Esophagus muscularis mucosa (tissue), 4 donors: ENCODE measurements around the gene CCDC89. TPM values are rescaled to one million over a fixed set of nuclear protein-coding genes. Genes with fewer than 3 reads are reported as not detected.

ENCODE experiments used
- DNase-seq: peaks from one replicate; pipeline ENCODE4 v3.0.0-alpha.2; 2017; ENCODE audit errors: extremely low spot score
- H3K27ac ChIP-seq, 4 donors: fragments of 200-600 bp; sonication (generic); replicated peaks in 1 of 4; 1 replicate in 3 of 4; 2 replicates in 1 of 4; pipeline ENCODE4 v1.5.1; 2016 to 2019; ENCODE audit warnings: mild to moderate bottlenecking in 1 of 4
- H3K27me3 ChIP-seq, 4 donors: fragments of 200-600 bp; sonication (generic); one replicate each; pipeline versions ENCODE4 v1.5.1 to v1.6.0; 2016 to 2019
- H3K36me3 ChIP-seq, 4 donors: fragments of 200-600 bp; sonication (generic); one replicate each; pipeline ENCODE4 v1.5.1; 2016 to 2019
- H3K4me1 ChIP-seq, 4 donors: fragments of 200-600 bp; sonication (generic); one replicate each; pipeline ENCODE4 v1.5.1; 2016 to 2019
- H3K4me3 ChIP-seq, 4 donors: fragments of 200-600 bp; sonication (generic); 1 replicate in 2 of 4; 2 replicates in 2 of 4; pipeline ENCODE4 v1.5.1; 2016 to 2019; ENCODE audit warnings: mild to moderate bottlenecking in 4 of 4, moderate library complexity in 1 of 4
- H3K9me3 ChIP-seq, 4 donors: fragments of 200-600 bp; sonication (generic); 1 replicate in 3 of 4; 2 replicates in 1 of 4; pipeline ENCODE4 v1.5.1; 2016 to 2019
- CTCF ChIP-seq, 3 experiments: fragments of 200-600 bp in 2 of 3; fragments of 450-650 bp in 1 of 3; sonication (generic) in 2 of 3; IDR thresholded peaks; one replicate each; pipeline ENCODE4 v1.5.1; 2017 to 2019; ENCODE audit warnings: antibody characterized with exemption in 3 of 3, mild to moderate bottlenecking in 2 of 3, moderate library complexity in 1 of 3
- EP300 ChIP-seq: sonication (generic); formaldehyde crosslinking; IDR thresholded peaks from one replicate; pipeline ENCODE4 v1.6.1; 2017; ENCODE audit warnings: antibody characterized with exemption
- POLR2A ChIP-seq: fragments of 450-650 bp; IDR thresholded peaks from one replicate; pipeline ENCODE4 v1.6.1; 2017; ENCODE audit warnings: antibody characterized with exemption, moderate library complexity, mild to moderate bottlenecking, low read depth
- POLR2AphosphoS5 ChIP-seq, 2 donors: sonication (generic); formaldehyde crosslinking; IDR thresholded peaks; one replicate each; pipeline ENCODE4 v1.6.1; 2017; ENCODE audit warnings: antibody characterized with exemption in 2 of 2
- WGBS: methylation state at CpG from one replicate; pipeline ENCODE4 v1.1.5; 2018; 5-methylcytosine and 5-hydroxymethylcytosine counted together
- intact Hi-C: fragments of 100-400 bp; cut with DNase I; formaldehyde crosslinking; loops from one replicate; pipeline ENCODE4 v1.15.1; 2023
- total RNA-seq, 4 donors: library from RNA; depleted of rRNA; stranded (reverse); fragments of >200 nt; gene quantifications; one replicate each; pipeline versions ENCODE4 v1.1.0 to v1.2.1, GENCODE V29; 2016

Gene CCDC89
- total RNA-seq, 4 donors from 2014 or later = 0.83 to 2.9 (median 2.5) TPM

DNA sequence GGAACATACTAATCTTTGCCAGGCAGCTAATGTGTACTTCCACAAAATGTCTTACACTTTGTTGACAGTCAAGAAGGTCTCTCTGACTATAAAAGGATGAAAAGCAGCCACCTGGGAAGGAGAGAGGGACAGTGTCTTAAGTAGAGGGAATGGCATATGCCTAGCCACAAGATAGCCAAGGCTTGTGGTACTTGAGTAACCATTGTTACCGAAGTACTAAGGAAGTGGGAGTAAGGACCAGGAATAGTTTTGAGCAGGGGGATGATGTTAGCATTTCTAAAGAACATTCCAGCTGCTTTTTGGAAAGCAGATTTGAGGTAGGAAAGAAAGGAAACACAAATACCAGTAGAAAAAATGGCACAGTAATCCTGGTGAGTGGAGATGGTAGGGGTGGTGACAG lies 34.9 kb downstream of the CCDC89 start:
- peaks cover 20 to 28% (median 21%) of the 10 kb centered on the region in 4 donors for H3K4me1 ChIP-seq
- intact Hi-C loops = no loop called here
- peaks cover 6 to 39% (median 19%) of the 10 kb centered on the region in 4 donors for H3K36me3 ChIP-seq
- H3K4me3 ChIP-seq = no peak overlapping the region
- DNase-seq = no peak
- no peaks in the 10 kb centered on the region for H3K27me3 ChIP-seq
- H3K27ac ChIP-seq = no peak overlapping the region
- TF ChIP-seq CTCF (IDR thresholded peaks at IDR 0.05) (no peak), POLR2A (no peak), POLR2AphosphoS5 (IDR thresholded peaks at IDR 0.05) (no peak), EP300 (no peak)
- 93% methylated on average over 1 of the region's 1 CpG for WGBS
- H3K9me3 ChIP-seq = no peaks in the 10 kb centered on the region

DNA sequence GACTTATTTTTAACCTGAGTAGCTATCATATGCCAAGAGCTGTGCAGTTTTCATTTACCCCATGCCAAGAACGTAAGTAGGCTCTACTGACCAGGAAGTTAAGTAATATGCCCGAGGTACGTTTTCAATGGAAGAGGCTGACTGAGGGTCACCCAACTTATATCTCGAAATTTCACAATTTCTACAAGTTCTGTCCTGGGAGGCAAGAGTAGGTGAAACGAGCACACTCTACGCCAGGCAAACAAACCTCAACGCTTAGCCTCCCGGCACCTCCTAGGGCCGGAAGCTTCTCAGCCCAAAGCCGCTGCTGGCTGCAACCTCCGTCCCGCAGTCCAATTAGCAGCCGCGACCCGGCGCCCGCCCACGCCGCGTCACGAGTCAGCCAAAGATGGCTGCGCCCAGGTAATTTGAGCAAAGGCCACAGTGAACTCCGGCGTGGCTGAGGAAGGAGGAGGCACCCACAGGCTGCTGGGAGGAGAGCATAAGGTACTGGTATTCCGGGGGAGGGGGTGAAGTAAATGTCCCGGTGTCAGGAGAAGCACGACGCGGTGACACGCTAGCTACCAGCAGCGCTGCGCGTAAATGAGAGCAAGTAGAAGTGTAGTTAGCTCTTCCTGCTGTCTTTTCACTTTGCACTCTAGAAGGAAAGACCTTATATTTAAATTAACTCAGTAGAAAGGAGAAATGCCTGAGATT lies 38.2 kb downstream of the CCDC89 start, which contains the start of gene TMEM126A:
Gene TMEM126A, plus strand, starts transcription at position 364 of the 696 bp plus-strand sequence. CDS start 2,289 bp downstream, outside the sequence.
- 1% methylated on average over 18 of the region's 33 CpGs for WGBS
- peak within 1 kb of the TSS; percentile 59 to 82 (median 73) for H3K4me3 ChIP-seq
- peak; percentile 97 for DNase-seq
- intact Hi-C loops = loop anchor here (2.0 kb wide), 1 partner anchor 19 kb away; the partner anchor contains the start of gene TMEM126B
- peak within 1 kb of the TSS; percentile 82 to 86 (median 84) for H3K27ac ChIP-seq
- H3K36me3 ChIP-seq = peaks cover 0 to 14% (median 3%) of the 10 kb centered on the region in 4 donors
- TF ChIP-seq EP300 (no peak), POLR2AphosphoS5 (IDR thresholded peaks at IDR 0.05) (peak; percentile 90 to 91), POLR2A (peak; percentile 52), CTCF (IDR thresholded peaks at IDR 0.05) (no peak)
- peaks cover 20 to 25% (median 21%) of the 10 kb centered on the region in 4 donors for H3K4me1 ChIP-seq
- H3K27me3 ChIP-seq = no peaks in the 10 kb centered on the region
- no peaks in the 10 kb centered on the region for H3K9me3 ChIP-seq

DNA sequence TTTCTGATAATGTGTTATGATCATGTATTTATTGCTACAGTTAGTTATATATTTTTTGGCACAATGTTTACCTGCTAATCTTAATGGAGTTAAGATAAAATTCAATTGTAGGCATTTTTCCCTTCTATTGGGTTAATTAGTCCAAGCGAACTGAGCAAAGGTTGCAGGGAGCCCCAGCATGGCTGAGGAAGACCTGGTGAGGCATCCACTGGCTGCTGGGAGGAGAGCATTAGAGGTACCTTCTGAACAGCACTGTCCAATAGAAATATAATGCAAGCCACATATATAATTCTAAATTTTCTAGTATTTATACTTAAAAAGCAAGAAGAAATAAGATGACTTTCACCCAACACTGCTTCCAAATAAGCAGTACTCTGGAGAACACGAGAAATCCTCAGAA lies 38.9 kb downstream of the CCDC89 start:
- peak overlapping the region; percentile 82 to 86 (median 84) for H3K27ac ChIP-seq

GRCh38 chr11:85643191-85643614 lies 42.8 kb downstream of the CCDC89 start:
- no peak overlapping the region for H3K27ac ChIP-seq
- DNase-seq = no peak
- H3K4me1 ChIP-seq = peaks cover 7 to 9% (median 8%) of the 10 kb centered on the region in 4 donors
- H3K9me3 ChIP-seq = no peaks in the 10 kb centered on the region
- TF ChIP-seq CTCF (IDR thresholded peaks at IDR 0.05) (no peak), POLR2A (no peak), POLR2AphosphoS5 (IDR thresholded peaks at IDR 0.05) (no peak), EP300 (no peak)
- WGBS = 52% methylated on average over 2 of the region's 2 CpGs
- intact Hi-C loops = no loop called here
- H3K27me3 ChIP-seq = no peaks in the 10 kb centered on the region
- H3K36me3 ChIP-seq = peaks cover 0 to 6% (median 2%) of the 10 kb centered on the region in 4 donors
- H3K4me3 ChIP-seq = no peak overlapping the region

More for the DNA sequence above, 38.9 kb downstream of the CCDC89 start:
- TF ChIP-seq POLR2AphosphoS5 (IDR thresholded peaks at IDR 0.05) (no peak), POLR2A (no peak), CTCF (IDR thresholded peaks at IDR 0.05) (no peak), EP300 (no peak)
- Histone ChIP-seq H3K36me3 (peaks cover 0 to 12% (median 3%) of the 10 kb centered on the region in 4 donors), H3K4me3 (peak overlapping the region; percentile 59 to 82 (median 73)), H3K9me3 (no peaks in the 10 kb centered on the region), H3K27me3 (no peaks in the 10 kb centered on the region), H3K4me1 (peaks cover 20 to 25% (median 21%) of the 10 kb centered on the region in 4 donors)
- DNase-seq = no peak
- intact Hi-C loops = no loop called here
- 39% methylated on average over 2 of the region's 2 CpGs for WGBS
